Measurements from ENCODE around the gene ABHD13.

DNA sequence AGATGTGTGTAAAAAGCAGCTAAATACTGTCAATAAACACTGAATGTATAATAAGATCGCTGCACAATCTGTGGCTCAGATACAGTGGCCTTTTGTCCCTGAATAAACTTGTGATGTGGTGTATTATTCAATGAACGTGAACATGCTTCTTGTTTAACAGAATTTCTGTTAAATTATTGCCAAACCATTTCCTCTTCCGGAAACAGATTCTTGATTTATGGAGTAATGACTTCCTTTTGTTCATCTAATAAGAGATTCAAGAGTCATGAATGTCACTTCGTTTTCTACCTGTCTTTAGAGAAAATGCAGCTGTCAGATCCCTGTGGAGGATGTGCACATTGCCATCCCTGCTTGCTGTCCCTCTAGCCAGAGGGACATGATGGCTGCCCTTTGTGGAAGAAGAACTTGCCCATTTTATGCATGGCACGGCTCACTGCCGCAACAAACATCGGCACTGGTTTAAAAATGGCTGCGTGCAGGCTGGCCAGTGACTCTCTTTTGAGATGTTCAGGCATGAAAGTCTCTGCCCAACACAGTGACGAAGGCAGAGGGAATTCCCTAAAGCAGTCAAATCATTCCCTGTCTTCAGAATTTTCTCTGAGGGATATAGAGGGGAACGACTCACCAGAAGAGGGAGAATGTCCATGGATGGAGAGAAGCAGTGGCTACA lies 48.3 kb downstream of the ABHD13 start:
- TF ChIP-seq POLR2A (IDR thresholded peaks at IDR 0.05; ENCODE audit: borderline replicate concordance, extremely low read depth, insufficient read depth, insufficient read length): no peak
- TF ChIP-seq CEBPB (IDR thresholded peaks at IDR 0.05; ENCODE audit: low read depth): no peak
- no peak for TF ChIP-seq CTCF (IDR thresholded peaks at IDR 0.05 in 2 of 3, conservative IDR thresholded peaks at IDR 0.05 in 1 of 3; ENCODE audit: borderline replicate concordance in 1 of 3, insufficient read depth in 1 of 3, low read depth in 2 of 3, low read length in 2 of 3)
- TF ChIP-seq REST (IDR thresholded peaks at IDR 0.05; ENCODE audit: low read depth): no peak
- no peak for TF ChIP-seq YY1 (IDR thresholded peaks at IDR 0.05; ENCODE audit: extremely low read depth, insufficient replicate concordance, low read depth, low read length)
- no peak for TF ChIP-seq ELF1 (IDR thresholded peaks at IDR 0.05; ENCODE audit: borderline replicate concordance, low read depth)
- TF ChIP-seq EZH2 (IDR thresholded peaks at IDR 0.05): no peak
- TF ChIP-seq, protein P1, sequence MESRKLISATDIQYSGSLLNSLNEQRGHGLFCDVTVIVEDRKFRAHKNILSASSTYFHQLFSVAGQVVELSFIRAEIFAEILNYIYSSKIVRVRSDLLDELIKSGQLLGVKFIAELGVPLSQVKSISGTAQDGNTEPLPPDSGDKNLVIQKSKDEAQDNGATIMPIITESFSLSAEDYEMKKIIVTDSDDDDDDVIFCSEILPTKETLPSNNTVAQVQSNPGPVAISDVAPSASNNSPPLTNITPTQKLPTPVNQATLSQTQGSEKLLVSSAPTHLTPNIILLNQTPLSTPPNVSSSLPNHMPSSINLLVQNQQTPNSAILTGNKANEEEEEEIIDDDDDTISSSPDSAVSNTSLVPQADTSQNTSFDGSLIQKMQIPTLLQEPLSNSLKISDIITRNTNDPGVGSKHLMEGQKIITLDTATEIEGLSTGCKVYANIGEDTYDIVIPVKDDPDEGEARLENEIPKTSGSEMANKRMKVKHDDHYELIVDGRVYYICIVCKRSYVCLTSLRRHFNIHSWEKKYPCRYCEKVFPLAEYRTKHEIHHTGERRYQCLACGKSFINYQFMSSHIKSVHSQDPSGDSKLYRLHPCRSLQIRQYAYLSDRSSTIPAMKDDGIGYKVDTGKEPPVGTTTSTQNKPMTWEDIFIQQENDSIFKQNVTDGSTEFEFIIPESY (IDR thresholded peaks at IDR 0.05; ENCODE audit: extremely low read depth, insufficient replicate concordance, low read length): no peak
- TF ChIP-seq ZNF274 (IDR thresholded peaks at IDR 0.05; ENCODE audit: low read depth, low read length): no peak
- TF ChIP-seq JUND (IDR thresholded peaks at IDR 0.05): no peak

Data from HCT116 (cell line).